GM12872 (cell line): ENCODE data around the gene POLR1E.

Experiments
- CTCF ChIP-seq: IDR thresholded peaks from 3 replicates; pipeline ENCODE4 v1.5.1; 2011; ENCODE audit warnings: low read depth, mild to moderate bottlenecking, low read length, moderate library complexity; ENCODE audit not compliant: insufficient read depth

The POLR1E gene

GRCh38 chr9:37485389-37486255 is at the start of gene POLR1E:
Gene POLR1E (plus strand): TSS chr9:37485948. CDS start chr9:37486048, 100 bp downstream.
- no peak for TF ChIP-seq CTCF

- no peak for TF ChIP-seq CTCF
Measured at GRCh38 chr9:37436540-37436939, 49.2 kb upstream of the POLR1E start.

GRCh38 chr9:37437010-37437409 is 48.7 kb upstream of the POLR1E start:
- TF ChIP-seq CTCF = no peak

GRCh38 chr9:37437621-37438020 is 48.1 kb upstream of the POLR1E start:
- no peak for TF ChIP-seq CTCF

- no peak for TF ChIP-seq CTCF
Measured at GRCh38 chr9:37438359-37438758, 47.4 kb upstream of the POLR1E start.

GRCh38 chr9:37441776-37442370 is 43.9 kb upstream of the POLR1E start:
- no peak for TF ChIP-seq CTCF

- TF ChIP-seq CTCF = no peak
Measured at GRCh38 chr9:37442556-37442955, 43.2 kb upstream of the POLR1E start.
